Urothelium cell line (cell line): ENCODE measurements around the gene NEURL2.
"Not testable (repeated sequence)": the region's sequence is repeated elsewhere in the genome, so short reads cannot be mapped to it uniquely, and the experiment has no call there.

ENCODE experiments used
- DNase-seq: peaks from one replicate; pipeline ENCODE4 v3.0.0; 2011; ENCODE audit warnings: low spot score, mixed read lengths
- FAIRE-seq: peaks from 2 replicates; lab custom pipeline; 2011; peaks lifted over from hg19 to GRCh38; lab: Jason Lieb, UNC

The NEURL2 gene

GRCh38 chr20:45878076-45878761, 12.8 kb downstream of the NEURL2 start:
- DNase-seq (no peak), FAIRE-seq (no peak)

DNA sequence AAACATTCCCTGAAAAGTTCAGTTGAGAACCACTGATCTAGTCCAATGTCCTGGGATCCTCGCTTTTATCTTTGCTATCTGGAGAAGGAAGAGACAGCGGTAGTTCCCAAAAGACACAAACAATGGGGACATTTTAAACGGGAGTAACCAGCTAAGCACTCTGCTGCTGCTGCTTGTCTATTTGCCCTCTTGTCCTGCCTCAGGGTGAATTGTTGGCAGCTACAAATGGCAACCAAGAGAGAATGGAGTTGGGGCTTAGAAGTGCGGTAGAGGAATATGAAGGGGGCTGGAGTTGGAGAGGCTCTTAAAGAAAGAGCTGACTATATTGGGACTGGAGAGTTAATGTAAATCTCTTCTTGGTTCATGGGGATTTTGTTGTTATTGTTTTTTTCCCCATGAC, 16.4 kb downstream of the NEURL2 start:
- FAIRE-seq (no peak), DNase-seq (no peak)

GRCh38 chr20:45874104-45874481, 16.9 kb downstream of the NEURL2 start:
- FAIRE-seq, DNase-seq: not testable (repeated sequence)

DNA sequence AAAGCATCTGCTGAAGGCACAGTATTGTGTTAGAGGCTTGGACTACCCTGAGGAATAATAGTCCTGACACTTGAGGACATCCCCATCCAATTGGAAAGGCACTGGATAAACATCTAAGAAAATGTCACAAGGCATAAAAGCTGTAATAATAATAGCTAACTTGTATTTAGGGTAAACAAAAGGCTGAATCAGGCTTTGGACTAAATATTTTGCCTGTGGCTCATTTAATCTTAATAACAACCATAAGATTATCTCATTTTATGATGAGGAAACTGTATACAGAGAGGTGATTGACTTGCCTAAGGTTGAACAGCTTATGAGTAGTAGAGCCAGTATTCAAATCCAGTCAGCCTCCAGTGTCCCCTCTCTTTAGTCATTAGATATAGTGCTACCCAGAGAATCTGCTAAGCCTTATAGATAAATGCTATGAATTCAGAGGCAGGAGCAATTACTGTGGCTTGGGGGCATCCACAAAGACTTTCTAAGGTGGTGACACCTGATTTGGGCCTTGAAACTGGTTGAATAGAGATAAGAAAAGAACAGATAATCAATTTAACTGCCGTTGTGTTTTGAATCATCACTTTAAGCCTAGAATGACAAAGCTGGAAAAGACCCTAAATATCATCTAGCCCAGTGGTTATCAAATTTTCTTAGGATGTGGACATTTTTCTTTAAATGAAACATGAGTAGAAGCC, 17.5 kb downstream of the NEURL2 start:
- DNase-seq = no peak
- no peak for FAIRE-seq

DNA sequence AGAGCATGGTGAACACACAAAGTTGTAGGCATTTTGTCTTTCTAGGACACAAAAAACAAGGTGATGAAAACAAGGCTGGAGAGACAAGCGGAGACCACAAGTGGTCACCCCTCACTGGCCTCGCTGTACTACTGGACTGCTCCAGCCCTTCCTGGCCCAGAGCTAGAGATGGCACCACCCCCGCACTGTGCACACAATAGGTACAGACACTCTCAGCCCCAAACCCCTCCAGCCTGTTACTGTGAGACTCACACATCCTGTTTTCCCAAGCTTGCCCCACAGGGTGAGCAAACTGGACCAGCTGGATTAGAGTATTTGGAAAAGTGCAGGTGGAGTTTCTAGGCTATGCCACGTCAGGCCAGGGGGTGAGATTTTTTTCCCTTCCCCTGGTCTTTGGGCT, 18.4 kb downstream of the NEURL2 start:
- no peak for FAIRE-seq
- no peak for DNase-seq

- DNase-seq (peak; percentile 18), FAIRE-seq (no peak)
These were observed 23.2 kb downstream of the NEURL2 start for GRCh38 chr20:45867819-45868176.

DNA sequence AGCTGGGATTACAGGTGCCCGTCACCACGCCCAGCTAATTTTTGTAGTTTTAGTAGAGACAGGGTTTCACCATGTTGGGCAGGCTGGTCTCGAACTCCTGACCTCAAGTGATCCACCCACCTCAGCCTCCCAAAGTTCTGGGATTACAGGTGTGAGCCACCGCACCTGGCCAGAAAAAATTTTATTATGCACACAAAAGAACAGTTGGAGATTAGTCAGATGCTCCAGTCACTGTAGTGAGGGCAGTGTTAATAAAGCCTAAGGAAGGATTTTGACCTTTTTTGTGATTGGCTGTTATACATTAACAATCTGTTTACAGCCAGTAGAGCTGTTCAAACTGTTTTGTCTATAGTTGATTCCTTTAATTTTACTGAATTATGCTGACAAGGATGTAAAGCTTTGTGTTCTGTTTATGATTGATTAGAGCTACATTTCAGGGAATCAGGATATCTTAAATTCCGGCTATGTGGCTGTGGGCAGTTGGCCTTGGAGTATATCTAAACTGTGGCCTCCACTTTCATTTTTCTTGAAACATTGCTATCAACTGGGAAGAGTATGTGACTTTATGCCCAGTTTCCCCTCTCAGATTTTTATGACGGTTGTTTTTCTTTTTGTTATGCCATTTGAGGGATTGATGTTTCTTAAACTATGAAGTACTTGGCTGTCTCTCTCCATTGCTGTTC, 23.7 kb downstream of the NEURL2 start:
- no peak for FAIRE-seq
- DNase-seq = no peak

DNA sequence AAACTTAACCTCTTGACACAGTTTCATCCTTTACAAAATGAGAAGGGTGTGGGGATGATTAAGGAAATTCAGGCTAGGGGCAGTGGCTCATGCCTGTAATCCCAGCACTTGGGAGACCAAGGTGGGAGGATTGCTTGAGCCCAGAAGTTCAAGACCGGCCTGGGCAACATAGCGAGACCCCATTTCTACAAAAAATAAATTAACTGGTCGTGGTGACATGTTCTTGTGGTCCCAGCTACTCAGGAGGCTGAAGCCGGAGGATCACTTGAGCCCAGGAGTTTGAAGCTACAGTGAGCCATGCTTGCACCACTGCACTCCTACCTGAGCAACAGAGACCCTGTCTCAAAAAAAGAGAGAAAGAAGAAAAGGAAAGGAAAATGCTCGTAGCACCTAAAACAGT, 24.6 kb downstream of the NEURL2 start:
- FAIRE-seq = no peak

GRCh38 chr20:45863543-45864470, 27.2 kb downstream of the NEURL2 start:
- DNase-seq (no peak), FAIRE-seq (no peak)

More for the DNA sequence above, 24.6 kb downstream of the NEURL2 start:
- DNase-seq = no peak

GRCh38 chr20:45861221-45862075, 29.6 kb downstream of the NEURL2 start:
- no peak for FAIRE-seq
- DNase-seq = no peak

DNA sequence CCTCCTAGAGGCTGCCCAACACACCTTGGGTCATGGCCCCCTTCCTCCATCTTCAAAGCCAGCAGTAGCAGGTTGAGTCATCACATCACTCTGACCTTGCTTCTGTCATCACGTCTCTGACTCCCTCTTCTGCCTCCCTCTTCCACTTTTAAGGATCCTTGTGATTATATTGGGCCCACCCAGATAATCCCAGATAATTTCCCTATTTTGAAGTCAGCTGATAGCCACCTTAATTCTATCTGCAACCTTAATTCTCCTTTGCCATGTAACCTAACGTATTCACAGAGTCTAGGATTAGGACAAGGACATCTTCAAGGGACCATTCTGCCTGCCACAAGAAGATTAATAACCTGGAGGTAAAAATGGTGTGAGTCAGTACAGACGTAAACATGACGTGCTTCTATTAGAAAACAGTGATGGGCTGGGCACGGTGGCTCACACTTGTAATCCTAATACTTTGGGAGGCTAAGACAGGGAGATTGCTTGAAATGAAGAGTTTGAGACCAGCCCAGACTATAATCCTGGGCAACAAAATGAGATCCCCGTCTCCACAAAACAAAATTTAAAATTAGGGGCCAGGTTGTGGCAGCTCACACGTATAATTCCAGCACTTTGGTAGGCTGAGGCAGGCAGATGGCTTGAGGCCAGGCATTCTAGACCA, 30.3 kb downstream of the NEURL2 start:
- FAIRE-seq (no peak), DNase-seq (no peak)

DNA sequence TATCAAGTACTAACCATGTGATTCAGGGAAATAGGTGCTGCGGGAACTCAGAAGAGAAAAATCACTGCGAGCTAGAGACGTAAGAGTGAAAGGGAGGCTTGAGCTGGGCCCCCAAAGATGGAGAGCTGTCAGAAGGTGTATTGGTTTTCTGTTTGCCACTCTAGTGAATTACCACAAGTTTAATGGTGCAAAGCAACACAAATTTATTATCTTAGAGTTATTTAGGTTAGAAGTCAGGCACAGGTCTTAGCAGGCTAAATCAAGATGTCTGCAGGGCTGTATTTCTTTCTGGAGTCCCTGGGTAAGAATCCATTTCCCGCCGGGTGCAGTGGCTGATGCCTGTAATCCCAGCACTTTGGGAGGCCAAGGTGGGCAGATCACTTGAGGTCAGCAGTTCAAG, 31.1 kb downstream of the NEURL2 start:
- FAIRE-seq = no peak
- no peak for DNase-seq

DNA sequence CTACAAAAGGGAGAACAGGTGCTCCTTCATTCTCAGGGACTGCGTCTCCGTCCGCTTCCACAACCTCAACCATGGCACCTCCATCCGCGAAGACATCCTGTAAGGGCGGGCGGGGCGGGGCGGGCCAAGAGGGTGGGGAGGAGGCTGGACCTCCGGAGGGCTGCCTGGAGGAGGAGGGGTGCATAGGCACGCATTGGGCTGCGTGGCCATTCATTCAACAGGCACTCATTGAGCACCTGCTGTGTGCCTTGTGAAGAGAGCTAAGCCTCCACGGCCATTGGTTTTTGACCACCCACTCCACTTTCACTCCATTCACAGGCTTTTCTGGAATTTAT, 33.2 kb downstream of the NEURL2 start:
- DNase-seq (peak; percentile 32), FAIRE-seq (no peak)

DNA sequence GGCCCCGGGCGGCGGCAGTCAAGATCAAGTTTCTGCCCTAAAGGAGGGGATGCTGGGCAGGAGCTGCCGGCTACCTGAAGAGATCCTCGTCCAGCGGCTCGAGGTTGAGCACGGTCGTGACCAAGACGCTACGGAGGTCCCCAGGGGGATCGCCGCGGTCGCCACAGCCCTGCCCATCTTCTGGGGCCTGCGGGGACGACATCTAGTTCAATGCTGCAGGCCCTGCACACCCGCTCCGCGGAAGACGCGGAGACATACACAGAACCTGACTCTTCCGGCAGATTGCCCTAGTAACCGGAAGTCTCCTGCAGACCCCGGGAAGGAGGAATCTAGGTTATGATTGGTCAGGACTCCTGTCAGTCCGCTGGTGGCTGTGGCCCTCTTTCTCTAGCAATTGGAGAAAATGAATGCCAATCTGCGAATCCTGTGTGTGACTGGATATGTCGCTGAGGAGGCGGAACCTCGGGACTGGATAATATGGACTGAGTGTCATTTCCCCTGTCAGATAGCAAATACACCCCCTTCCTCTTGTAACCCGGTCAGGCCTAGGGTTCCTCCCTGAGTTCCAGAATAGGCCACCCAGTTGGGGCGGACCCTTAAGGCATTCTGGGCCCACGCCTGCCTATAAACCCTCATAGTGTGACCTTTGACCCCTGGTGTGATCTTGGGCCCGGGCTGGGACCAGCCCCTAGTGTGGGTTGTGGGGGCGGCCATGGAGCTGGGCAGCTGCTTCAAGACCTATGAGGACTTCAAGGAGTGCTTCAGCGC, 33.7 kb downstream of the NEURL2 start, which contains the start of the genes ACOT8 and ZSWIM3:
Gene ACOT8, minus strand, starts transcription at position 279 of the 768 bp plus-strand sequence. Its CDS starts 77 bp downstream, at position 202.
Gene ZSWIM3, plus strand, starts transcription at position 501 of the 768 bp plus-strand sequence. Its CDS starts 212 bp downstream, at position 713.
- peak; percentile 42 for FAIRE-seq
- peak; percentile 100 for DNase-seq

- no peak for DNase-seq
- FAIRE-seq = no peak
These were observed 37.5 kb downstream of the NEURL2 start for GRCh38 chr20:45853484-45853883.

GRCh38 chr20:45852326-45852725, 38.7 kb downstream of the NEURL2 start:
- DNase-seq = no peak
- FAIRE-seq = no peak

GRCh38 chr20:45851501-45851900, 39.5 kb downstream of the NEURL2 start:
- DNase-seq = no peak
- FAIRE-seq = no peak

DNA sequence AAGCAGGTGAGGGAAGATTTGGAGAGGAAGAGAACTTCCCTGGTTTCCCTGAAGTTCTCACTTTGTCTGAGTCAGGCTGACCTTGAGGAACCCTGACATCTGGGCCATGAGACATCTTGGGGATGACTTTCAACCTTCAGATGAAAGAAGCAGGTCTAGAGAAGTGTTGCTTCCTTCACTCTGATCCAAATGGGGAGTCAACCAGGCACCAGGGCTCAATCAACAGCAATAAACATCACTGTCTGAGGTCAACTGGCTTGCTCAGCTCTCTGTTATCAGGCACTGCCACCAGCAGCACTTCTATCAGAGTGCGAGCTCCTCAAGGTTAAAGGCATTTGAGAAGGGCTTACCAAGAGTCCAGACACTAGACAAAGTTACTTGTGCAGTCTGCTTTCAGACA, 40.1 kb downstream of the NEURL2 start:
- FAIRE-seq = no peak
- DNase-seq = no peak

DNA sequence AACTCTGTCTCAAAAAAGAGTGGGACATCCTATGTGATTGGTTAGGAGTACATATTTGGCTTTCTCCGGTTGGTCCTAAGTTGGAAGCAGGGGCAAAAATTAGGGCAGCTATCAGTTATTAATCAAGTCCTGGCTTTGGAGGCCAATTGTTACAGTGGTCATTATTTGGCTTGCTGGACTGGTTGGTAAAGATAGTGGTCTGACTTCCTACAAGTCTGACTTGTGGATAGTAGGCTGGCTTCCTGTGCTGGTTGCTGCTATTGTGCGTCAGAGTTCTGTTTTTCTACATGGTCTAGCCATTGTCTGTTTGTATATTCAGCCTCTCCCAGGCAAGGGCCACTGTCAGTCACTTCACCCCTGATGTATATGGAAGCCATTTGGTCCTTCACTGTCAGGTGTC, 40.8 kb downstream of the NEURL2 start:
- no peak for DNase-seq

More for the DNA sequence above, 40.8 kb downstream of the NEURL2 start:
- no peak for FAIRE-seq
